ENCODE results near the gene NIT2. TPM values are rescaled to one million over a fixed set of nuclear protein-coding genes. Genes with fewer than 3 reads are reported as not detected.
"Not testable (repeated sequence)": the region's sequence is repeated elsewhere in the genome, so short reads cannot be mapped to it uniquely, and the experiment has no call there.

NIT2 gene
- total RNA-seq, 1 donor from 2014 or later = 56.4 TPM

DNA sequence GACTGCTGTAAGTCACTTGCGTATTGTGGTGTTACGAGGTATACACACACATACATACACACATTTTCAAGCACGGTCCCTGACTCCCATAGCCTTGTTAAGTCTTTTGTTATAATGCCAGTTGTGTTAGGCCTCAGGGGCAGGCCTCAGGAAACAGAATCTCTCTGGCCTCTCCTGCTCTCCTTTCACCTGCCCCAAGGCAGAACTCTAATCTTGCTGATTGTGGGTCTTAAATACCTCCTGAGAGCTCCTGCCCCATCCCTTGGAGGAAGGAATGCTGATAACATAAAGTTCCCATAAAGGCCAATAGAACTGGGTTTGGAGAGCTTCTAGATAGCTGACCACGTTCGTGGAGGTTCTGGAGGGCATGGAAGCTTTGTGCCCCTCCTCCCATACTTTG, 3.9 kb upstream of the NIT2 start:
- Mint-ChIP-seq H3K4me1 (peaks cover 13% of the 10 kb centered on the region), H3K27me3 (ENCODE audit: low read depth) (no peaks in the 10 kb centered on the region), H3K4me3 (no peak overlapping the region), H3K36me3 (peaks cover 15% of the 10 kb centered on the region), H3K9me3 (peaks cover 6% of the 10 kb centered on the region), H3K27ac (no peak overlapping the region)
- DNase-seq (ENCODE audit: low spot score in 2 of 2, unreplicated experiment in 2 of 2) = no peak
- TF ChIP-seq, protein P1, sequence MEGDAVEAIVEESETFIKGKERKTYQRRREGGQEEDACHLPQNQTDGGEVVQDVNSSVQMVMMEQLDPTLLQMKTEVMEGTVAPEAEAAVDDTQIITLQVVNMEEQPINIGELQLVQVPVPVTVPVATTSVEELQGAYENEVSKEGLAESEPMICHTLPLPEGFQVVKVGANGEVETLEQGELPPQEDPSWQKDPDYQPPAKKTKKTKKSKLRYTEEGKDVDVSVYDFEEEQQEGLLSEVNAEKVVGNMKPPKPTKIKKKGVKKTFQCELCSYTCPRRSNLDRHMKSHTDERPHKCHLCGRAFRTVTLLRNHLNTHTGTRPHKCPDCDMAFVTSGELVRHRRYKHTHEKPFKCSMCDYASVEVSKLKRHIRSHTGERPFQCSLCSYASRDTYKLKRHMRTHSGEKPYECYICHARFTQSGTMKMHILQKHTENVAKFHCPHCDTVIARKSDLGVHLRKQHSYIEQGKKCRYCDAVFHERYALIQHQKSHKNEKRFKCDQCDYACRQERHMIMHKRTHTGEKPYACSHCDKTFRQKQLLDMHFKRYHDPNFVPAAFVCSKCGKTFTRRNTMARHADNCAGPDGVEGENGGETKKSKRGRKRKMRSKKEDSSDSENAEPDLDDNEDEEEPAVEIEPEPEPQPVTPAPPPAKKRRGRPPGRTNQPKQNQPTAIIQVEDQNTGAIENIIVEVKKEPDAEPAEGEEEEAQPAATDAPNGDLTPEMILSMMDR (IDR thresholded peaks at IDR 0.05; ENCODE audit: unreplicated experiment) = no peak

DNA sequence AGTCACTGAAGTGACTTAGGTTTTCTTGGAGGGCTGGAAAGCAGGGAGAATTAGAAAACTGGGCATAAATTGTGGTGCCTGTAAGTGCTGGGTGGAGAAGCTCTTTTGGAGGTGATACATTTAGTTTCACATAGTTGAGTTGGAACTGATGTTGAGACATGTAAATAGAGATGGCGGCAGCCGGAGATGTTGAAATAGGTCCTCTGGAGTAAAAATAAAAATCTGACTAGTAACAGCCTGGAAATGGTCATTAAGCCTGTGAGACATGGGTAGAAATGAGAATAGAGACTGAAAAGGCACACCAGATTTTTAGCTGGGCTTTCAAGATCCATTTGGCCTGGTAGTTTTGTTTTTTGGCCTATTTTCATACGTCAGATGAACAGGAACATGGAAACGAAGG, 2.9 kb upstream of the NIT2 start:
- H3K36me3 Mint-ChIP-seq = peaks cover 13% of the 10 kb centered on the region
- peaks cover 6% of the 10 kb centered on the region for H3K9me3 Mint-ChIP-seq
- DNase-seq (ENCODE audit: low spot score in 2 of 2, unreplicated experiment in 2 of 2) = no peak
- H3K4me1 Mint-ChIP-seq = peaks cover 19% of the 10 kb centered on the region
- H3K4me3 Mint-ChIP-seq = no peak overlapping the region
- no peaks in the 10 kb centered on the region for H3K27me3 Mint-ChIP-seq (ENCODE audit: low read depth)
- TF ChIP-seq, protein P1 (IDR thresholded peaks at IDR 0.05; ENCODE audit: unreplicated experiment) = no peak
- H3K27ac Mint-ChIP-seq = no peak overlapping the region

DNA sequence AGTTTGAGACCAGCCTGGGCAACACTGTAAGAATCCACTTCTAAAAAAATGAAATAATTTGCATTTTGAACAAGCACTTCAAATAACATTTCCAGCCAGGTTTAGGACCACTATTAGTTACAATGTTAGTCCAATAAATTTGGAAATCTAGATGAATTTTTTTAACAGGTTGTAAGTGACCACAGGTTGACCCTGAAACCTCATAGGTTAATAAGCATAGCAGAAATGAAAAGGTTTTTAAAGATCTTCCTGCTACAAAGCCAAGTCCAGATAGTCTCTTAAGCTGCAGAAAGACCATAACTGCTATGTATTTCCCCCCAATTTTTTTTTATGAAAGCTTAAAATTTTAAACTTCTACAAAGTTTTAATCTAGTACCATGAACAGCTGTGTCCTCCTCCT, 1.5 kb upstream of the NIT2 start:
- DNase-seq (ENCODE audit: low spot score in 2 of 2, unreplicated experiment in 2 of 2) = no peak
- Mint-ChIP-seq H3K9me3 (no peaks in the 10 kb centered on the region), H3K36me3 (peaks cover under 1% of the 10 kb centered on the region), H3K27ac (no peak overlapping the region), H3K4me3 (peak overlapping the region; percentile 39), H3K4me1 (peaks cover 22% of the 10 kb centered on the region), H3K27me3 (ENCODE audit: low read depth) (no peaks in the 10 kb centered on the region)
- TF ChIP-seq, protein P1 (IDR thresholded peaks at IDR 0.05; ENCODE audit: unreplicated experiment) = no peak

DNA sequence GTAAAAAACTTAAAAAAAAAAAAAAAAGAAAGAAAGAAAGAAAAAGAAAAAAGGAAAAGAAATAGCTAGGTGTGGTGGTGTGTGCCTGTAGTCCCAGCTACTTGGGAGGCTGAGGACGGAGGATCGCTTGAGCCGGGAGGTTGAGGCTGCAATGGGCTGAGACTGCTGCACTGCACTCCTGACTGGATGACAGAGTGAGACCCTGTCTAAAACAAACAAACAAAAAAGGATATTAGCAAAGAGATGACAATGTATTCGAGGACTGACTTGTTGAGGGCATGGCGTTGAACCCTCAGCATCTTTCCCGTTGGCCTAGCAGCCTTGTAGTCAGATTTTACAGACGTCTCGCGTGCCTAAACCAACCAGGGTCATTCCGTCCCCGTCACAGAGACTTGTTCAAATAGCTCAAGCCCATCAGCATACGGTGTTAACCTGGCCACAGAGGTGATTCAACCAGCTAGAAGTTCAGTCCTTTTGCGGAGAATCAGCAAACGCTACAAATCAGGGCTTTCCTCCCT, 528 bp upstream of the NIT2 start:
- peak overlapping the region; percentile 47 for H3K27ac Mint-ChIP-seq
- TF ChIP-seq, protein P1 (IDR thresholded peaks at IDR 0.05; ENCODE audit: unreplicated experiment) = no peak
- H3K4me3 Mint-ChIP-seq = peak overlapping the region; percentile 78
- DNase-seq (ENCODE audit: low spot score in 2 of 2, unreplicated experiment in 2 of 2) = no peak
- H3K4me1 Mint-ChIP-seq = peaks cover 27% of the 10 kb centered on the region
- H3K36me3 Mint-ChIP-seq = peaks cover 2% of the 10 kb centered on the region
- no peaks in the 10 kb centered on the region for H3K9me3 Mint-ChIP-seq
- H3K27me3 Mint-ChIP-seq (ENCODE audit: low read depth) = no peaks in the 10 kb centered on the region

DNA sequence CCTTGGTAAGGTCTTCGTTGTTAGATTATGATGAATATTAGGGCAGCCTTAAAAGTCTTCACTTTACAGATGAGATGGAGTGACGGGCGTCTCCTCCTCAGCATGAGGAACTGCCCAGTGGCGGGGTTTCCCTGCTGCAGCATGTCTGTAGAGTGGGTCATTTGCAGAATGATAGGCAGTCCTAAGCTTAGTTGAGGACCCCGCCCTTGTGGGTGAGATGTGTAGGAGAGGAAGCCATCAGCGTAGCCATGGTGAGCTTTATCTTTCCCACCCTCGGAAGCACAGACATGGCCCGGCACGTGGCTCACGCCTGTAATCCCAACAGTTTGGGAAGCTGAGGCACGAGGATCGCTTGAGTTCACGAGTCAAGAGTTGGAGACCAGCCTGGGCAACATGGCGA, 877 bp downstream of the NIT2 start:
- Mint-ChIP-seq H3K4me3 (peak overlapping the region; percentile 87), H3K27ac (peak overlapping the region; percentile 80), H3K9me3 (no peaks in the 10 kb centered on the region), H3K36me3 (peaks cover 5% of the 10 kb centered on the region), H3K4me1 (peaks cover 28% of the 10 kb centered on the region), H3K27me3 (ENCODE audit: low read depth) (no peaks in the 10 kb centered on the region)
- DNase-seq (ENCODE audit: low spot score in 2 of 2, unreplicated experiment in 2 of 2) = no peak
- TF ChIP-seq, protein P1 (IDR thresholded peaks at IDR 0.05; ENCODE audit: unreplicated experiment) = no peak

DNA sequence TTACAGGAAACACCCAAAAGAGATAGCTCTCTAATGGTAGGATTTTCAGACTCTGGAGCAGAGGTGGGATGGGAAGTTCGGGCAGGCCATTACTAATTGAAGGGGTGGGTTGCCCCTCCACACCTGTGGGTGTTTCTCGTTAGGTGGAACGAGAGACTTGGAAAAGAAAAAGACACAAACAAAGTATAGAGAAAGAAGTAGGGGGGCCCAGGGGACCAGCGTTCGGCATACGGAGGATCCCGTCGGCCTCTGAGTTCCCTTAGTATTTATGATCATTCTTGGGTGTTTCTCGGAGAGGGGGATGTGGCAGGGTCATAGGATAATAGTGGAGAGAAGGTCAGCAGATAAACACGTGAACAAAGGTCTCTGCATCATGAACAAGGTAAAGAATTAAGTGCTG, 1.7 kb downstream of the NIT2 start:
- H3K27me3 Mint-ChIP-seq (ENCODE audit: low read depth); H3K27ac Mint-ChIP-seq; DNase-seq (ENCODE audit: low spot score in 2 of 2, unreplicated experiment in 2 of 2); H3K9me3 Mint-ChIP-seq; H3K4me3 Mint-ChIP-seq: not testable (repeated sequence)
- peaks cover 12% of the 10 kb centered on the region for H3K36me3 Mint-ChIP-seq
- peaks cover 28% of the 10 kb centered on the region for H3K4me1 Mint-ChIP-seq

All from mesothelial cell of epicardium (in vitro differentiated cells).